HG02763 (cell line): ENCODE measurements around the gene ENTPD7.

Experiments used
- ATAC-seq: cut with Tn5 transposase; IDR thresholded peaks from one replicate; pipeline ENCODE4 v1.9.1; 2021; ENCODE audit warnings: mild to moderate bottlenecking, moderate library complexity; ENCODE audit not compliant: unreplicated experiment

ENTPD7 gene

GRCh38 chr10:99647601-99648151 lies 11.6 kb upstream of the ENTPD7 start:
- no peak for ATAC-seq

GRCh38 chr10:99648717-99649116 lies 10.6 kb upstream of the ENTPD7 start:
- no peak for ATAC-seq

GRCh38 chr10:99652800-99653390 lies 6.4 kb upstream of the ENTPD7 start:
- no peak for ATAC-seq

DNA sequence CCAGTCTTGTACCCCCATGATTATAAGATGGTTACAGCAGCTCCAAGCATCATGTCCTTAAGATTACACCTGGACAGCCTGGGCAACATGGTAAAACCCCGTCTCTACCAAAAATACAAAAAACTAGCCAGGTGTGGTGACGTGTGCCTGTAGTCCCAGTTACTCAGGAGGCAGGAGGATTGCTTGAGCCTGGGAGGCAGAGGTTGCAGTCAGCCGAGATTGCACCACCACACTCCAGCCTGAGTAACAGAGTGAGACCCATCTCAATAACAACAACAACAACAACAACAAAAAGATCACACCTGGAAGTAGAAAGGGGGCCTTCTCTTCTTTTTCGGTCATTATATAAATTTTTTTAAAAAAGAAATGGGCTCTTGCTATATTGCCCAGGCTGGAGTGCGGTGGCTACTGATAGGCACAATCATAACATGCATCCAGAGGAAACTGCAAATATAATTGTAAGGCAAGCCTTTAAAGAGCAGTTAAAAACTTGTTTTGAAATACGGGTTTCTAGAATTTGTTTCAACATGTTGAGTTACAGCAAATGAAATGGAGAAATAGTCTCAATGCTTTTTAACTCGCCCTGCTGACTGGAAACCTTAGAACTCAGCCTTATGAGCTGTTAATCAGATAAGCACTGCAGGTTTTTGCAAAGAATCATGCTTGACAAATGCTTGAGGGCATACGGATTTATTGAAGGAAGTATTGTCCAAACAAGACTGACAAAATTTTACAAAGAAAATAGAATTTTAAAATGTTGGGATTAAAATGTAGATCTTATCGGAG lies 4.7 kb upstream of the ENTPD7 start:
- ATAC-seq, result no peak

GRCh38 chr10:99656199-99657064 lies 2.9 kb upstream of the ENTPD7 start:
- ATAC-seq, result no peak

GRCh38 chr10:99658622-99659030 lies 683 bp upstream of the ENTPD7 start:
- no peak for ATAC-seq

GRCh38 chr10:99659868-99660366 lies 608 bp downstream of the ENTPD7 start:
- no peak for ATAC-seq

- ATAC-seq, result no peak
Measured at GRCh38 chr10:99660662-99661376, 1.5 kb downstream of the ENTPD7 start.

DNA sequence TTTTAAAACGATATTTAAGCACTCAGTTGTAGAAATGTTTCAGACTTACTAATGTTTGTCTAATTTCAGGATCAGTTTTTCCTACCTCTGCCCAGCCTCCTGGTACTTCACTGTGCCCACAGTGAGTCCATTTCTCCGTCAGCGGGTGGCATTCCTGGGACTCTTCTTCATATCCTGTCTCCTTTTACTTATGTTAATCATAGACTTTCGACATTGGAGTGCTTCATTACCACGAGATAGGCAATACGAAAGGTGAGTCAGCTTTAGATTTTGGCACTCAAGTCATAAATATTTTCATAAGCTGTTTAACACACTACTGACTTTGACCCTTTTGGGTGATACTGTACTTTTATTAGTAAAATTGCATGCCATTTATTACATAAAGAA lies 2.1 kb downstream of the ENTPD7 start:
- no peak for ATAC-seq

DNA sequence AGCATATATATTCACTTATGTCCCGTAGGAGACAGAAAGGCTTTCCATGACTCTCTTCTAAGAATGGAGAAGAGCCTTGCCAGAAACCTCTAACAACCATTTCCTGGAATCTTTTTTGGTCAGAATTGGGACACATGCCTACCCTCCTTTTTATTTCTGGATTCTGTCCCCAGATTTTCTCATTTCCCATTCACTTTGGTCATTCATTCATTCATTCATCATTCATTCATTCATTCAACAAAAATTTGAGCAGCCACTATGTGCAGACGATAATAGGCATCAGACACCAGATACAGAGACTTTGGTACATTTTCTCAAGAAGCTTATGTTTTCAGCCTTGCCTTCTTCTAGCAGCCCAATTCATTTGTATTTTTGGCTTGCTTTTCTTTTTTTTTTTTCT lies 6.0 kb downstream of the ENTPD7 start:
- no peak for ATAC-seq

DNA sequence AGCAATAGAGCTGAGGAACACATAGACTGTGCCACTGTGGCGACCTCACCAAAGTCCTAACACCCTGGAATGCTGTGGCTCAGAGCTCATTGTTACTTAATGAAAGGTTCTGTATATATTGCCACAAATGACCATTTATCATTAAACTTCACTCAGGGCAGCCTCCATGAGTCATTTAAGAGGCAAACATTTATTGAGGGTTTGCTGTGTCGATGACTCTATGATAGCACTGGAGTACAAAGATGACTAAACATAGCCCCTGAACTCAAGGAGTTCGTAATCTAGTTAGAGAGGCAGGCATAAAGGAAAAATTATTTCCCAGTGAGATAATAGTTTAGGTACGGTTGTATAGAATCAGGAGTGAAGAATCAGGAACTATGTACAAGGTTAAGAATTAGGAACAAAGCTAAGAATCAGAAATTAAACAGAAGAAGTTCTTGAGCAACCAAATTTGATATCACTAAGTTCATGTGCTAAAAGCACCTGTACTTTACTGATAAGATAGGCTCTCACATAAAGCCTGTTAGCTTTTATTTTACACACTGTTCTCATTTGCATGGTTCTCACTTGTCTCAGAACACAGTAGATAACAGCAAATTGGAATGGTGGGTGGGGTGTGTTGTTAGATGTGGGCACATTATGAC lies 7.9 kb downstream of the ENTPD7 start:
- ATAC-seq, result no peak

GRCh38 chr10:99671386-99671785 lies 12.1 kb downstream of the ENTPD7 start:
- no peak for ATAC-seq

DNA sequence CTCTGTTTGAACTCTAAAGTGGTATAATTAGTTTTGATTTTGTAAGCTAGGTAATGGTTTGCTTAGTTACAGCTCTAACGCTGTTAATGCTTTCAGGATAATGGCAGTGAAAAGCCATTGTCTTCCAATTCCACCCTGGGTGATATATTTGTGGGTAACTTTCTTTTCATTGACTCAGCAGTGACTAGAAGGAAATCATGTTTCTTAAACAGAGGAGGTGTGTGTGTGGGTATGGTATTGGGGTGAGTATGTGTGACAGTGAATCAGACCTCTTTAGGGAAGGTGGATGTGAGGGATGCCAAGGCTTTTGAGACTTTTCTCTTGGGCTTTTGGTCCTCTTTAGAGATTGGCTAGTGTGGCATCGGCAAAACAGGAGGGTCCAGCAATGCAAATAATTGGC lies 13.6 kb downstream of the ENTPD7 start:
- ATAC-seq, result no peak

DNA sequence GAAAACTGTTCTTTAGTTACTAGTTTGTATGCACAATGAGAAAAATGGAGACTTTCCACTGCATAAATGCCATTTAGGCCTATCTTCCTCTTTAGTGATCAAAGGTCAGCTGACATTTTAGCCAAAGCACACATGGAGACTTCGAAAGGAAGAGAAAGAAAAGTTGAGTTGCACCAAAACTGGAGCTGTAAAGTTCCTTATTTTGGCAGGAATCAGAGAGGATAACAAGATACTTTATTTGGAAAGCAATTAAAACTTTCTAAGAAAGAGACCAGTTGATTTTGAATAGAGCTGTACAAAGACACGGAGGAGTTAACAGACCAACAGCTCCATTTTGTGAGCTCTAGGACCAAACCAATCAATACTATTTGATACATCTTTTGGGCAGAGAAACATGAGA lies 14.2 kb downstream of the ENTPD7 start:
- no peak for ATAC-seq

DNA sequence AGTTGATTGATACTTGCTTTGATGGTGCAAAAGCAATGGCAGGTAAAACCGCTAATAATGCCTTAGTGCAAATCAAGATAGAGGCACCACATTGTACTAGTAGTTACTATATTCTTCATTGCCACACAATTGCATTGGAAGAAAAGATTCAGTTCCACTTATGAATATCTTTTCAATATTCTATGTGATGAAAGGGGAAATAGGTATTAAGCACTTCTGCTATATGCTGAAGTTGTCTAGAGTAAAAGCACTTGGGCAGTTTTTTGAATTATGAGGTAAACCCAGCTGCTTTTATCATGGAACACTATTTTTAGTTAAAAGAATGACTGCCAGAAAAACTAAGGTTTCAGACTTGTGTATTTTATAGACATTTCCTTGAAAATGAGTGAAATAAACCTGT lies 15.5 kb downstream of the ENTPD7 start:
- ATAC-seq, result no peak

DNA sequence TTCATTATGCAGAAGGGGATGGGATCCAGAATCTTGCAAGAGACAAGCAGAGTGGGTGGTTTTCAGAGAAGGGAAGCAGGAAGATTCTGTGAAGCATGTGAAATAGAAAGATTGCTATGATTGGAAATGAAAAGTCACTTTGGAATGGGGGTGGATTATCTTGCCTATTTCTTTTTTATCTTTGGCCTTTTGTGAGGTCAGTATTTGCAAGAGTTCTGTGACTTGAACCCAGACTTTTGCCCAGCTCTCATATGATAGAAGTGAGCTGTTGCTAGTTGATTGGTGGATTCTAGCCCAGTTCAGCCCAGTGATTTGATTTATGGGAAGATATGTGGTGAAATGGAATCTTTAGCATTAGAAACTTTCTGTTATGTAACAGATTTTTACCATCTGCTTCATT lies 17.1 kb downstream of the ENTPD7 start:
- ATAC-seq, result no peak

DNA sequence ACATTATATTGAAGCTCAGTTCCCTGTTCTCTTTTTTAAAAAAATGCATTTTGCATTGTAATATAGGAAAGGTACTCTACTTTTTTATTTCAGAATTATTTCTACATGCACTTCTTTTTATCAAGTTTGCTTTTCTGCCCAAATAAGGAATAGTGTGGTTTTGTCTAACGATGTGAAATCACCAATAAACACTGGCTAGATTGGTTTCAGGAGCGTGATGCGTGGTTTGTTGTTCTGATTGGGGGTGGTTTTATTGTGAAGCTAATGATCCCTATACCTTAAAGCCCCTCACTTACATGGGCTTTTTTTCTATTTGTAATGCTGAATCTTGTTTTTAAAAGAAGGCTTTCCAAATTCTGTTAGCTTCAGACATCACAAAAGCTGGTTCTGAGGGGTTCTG lies 17.6 kb downstream of the ENTPD7 start:
- no peak for ATAC-seq

DNA sequence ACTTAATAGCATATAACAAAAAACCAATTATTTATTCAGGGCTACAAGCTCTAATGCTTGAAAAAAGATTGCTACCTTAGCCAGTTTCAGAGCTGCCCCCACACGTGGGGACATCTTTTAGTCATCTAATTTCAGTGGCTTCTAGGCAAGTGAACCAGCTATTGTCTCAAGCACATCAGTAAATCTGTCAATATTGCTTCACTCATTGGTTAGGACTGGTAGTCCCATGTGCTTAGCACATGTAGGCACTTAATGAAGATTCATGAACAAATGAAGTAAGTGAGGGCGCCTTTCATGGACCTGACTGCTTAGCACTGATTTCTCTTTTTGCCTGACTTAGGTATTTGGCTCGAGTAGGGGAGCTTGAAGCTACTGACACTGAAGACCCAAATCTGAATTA lies 19.6 kb downstream of the ENTPD7 start:
- no peak for ATAC-seq

GRCh38 chr10:99681553-99681952 lies 22.2 kb downstream of the ENTPD7 start:
- no peak for ATAC-seq

DNA sequence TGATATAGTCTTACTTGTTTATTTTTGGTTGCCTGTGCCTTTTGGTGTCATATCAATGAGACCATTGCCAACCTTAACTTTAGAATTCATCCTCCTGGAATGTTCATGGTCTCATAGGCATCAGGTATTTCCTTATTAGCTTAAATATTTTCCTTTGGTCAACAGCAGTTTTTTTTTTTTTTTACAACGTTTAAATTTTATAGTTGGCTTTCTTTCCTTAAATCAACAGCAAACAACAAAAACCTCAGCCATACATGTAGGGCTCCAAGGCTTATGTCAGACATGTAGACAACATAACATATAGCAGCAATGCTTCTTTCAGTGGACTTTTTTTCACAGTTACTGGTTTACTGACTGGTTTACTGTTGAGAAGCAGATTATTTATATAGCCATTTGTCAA lies 22.7 kb downstream of the ENTPD7 start:
- no peak for ATAC-seq
